GM19035 (cell line): ENCODE data around the gene ZC2HC1C.
A peak's percentile ranks its signal among the peaks of the same experiment; 100 is the strongest.
"Not testable (repeated sequence)": the region's sequence is repeated elsewhere in the genome, so short reads cannot be mapped to it uniquely, and the experiment has no call there.

Source experiments
- ATAC-seq: cut with Tn5 transposase; IDR thresholded peaks from one replicate; pipeline ENCODE4 v1.9.1; 2021; ENCODE audit not compliant: unreplicated experiment

Gene ZC2HC1C

GRCh38 chr14:75091251-75091650 is 21.8 kb downstream of the ZC2HC1C start:
- ATAC-seq = no peak

GRCh38 chr14:75092698-75093097 is 23.3 kb downstream of the ZC2HC1C start:
- ATAC-seq = no peak

- no peak for ATAC-seq
Measured at GRCh38 chr14:75094896-75095295, 25.5 kb downstream of the ZC2HC1C start.

- ATAC-seq = no peak
Measured at GRCh38 chr14:75095690-75096089, 26.2 kb downstream of the ZC2HC1C start.

- ATAC-seq = no peak
Measured at GRCh38 chr14:75096959-75097358, 27.5 kb downstream of the ZC2HC1C start.

- no peak for ATAC-seq
Measured at GRCh38 chr14:75098212-75098611, 28.8 kb downstream of the ZC2HC1C start.

GRCh38 chr14:75098682-75099081 is 29.2 kb downstream of the ZC2HC1C start:
- ATAC-seq = no peak

- no peak for ATAC-seq
Measured at GRCh38 chr14:75101491-75101890, 32.0 kb downstream of the ZC2HC1C start.

- ATAC-seq = no peak
Measured at GRCh38 chr14:75107186-75107585, 37.7 kb downstream of the ZC2HC1C start.

- no peak for ATAC-seq
Measured at GRCh38 chr14:75109877-75110276, 40.4 kb downstream of the ZC2HC1C start.

GRCh38 chr14:75113932-75114539 is 44.6 kb downstream of the ZC2HC1C start:
- ATAC-seq = no peak

- ATAC-seq = no peak
Measured at GRCh38 chr14:75119056-75119455, 49.6 kb downstream of the ZC2HC1C start.

- ATAC-seq = no peak
Measured at GRCh38 chr14:75120541-75121291, 51.3 kb downstream of the ZC2HC1C start.

- ATAC-seq = no peak
Measured at GRCh38 chr14:75121552-75121951, 52.1 kb downstream of the ZC2HC1C start.

- ATAC-seq = no peak
Measured at GRCh38 chr14:75123991-75124390, 54.5 kb downstream of the ZC2HC1C start.

GRCh38 chr14:75125617-75126016 is 56.2 kb downstream of the ZC2HC1C start:
- no peak for ATAC-seq

GRCh38 chr14:75126121-75126544 is 56.7 kb downstream of the ZC2HC1C start:
- ATAC-seq = no peak

- peak; percentile 92 for ATAC-seq
Measured at GRCh38 chr14:75126679-75127473, 57.4 kb downstream of the ZC2HC1C start, which contains the start of gene NEK9. TSS of gene NEK9 (minus strand) at chr14:75127048. CDS start at chr14:75126921, 127 bp downstream.

- ATAC-seq = not testable (repeated sequence)
Measured at GRCh38 chr14:75127474-75127820, 58.0 kb downstream of the ZC2HC1C start.

- ATAC-seq = no peak
Measured at GRCh38 chr14:75127903-75128595, 58.6 kb downstream of the ZC2HC1C start.

GRCh38 chr14:75128596-75128990 is 59.2 kb downstream of the ZC2HC1C start:
- no peak for ATAC-seq
